Nucleus accumbens (tissue), 56 donors: Measurements from ENCODE around the gene RTN4RL2.
"Not testable (repeated sequence)": the region's sequence is repeated elsewhere in the genome, so short reads cannot be mapped to it uniquely, and the experiment has no call there.

Source experiments
- DNase-seq, 56 donors: peaks; one replicate each; lab custom pipeline; 2025; lab: John Stamatoyannopoulos, UW

RTN4RL2 gene

DNA sequence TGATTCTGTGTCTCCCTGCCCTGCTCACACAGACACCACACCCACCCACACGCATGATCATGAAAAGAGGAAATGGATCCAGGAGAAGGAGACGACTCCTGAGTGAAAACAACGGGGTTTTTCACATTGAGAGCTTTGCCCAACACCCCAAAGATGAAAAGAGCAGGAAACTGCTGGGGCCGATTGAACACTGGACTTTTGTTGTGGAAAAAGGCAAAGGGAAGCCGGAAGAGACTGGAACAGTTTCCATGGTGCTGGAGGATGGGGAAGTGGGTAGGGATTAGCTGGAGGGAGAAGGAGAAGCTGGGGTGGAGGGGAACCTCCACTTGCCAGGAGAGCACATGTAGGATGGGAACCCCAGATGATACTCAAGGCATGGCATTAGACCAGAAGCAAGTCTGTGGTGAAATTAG is 28.2 kb upstream of the RTN4RL2 start:
- peak in 12 of 56 donors; percentile 2 to 53 (median 10) for DNase-seq

DNA sequence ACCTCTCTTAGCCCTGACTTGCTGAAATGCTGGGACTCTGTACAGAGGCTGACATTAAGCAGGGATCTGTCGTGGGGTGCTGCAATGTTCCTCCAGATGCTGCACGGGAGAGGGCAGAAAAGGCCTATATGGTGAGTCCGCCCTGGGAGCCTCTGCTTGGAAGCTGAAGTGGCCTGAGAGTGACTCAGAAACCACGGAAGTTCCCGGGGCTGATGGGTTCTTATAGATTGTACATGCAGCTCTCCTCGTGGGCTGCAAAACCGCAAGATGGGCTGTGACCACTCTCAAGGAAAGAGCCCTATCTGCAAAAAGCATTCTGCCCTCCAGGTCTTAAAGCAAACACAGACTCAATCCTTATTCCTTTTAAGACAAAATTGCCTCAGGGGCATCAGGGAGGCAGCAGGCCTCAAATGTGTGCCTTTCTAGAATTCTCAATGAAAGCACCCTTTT is 27.6 kb upstream of the RTN4RL2 start:
- no peak for DNase-seq

DNA sequence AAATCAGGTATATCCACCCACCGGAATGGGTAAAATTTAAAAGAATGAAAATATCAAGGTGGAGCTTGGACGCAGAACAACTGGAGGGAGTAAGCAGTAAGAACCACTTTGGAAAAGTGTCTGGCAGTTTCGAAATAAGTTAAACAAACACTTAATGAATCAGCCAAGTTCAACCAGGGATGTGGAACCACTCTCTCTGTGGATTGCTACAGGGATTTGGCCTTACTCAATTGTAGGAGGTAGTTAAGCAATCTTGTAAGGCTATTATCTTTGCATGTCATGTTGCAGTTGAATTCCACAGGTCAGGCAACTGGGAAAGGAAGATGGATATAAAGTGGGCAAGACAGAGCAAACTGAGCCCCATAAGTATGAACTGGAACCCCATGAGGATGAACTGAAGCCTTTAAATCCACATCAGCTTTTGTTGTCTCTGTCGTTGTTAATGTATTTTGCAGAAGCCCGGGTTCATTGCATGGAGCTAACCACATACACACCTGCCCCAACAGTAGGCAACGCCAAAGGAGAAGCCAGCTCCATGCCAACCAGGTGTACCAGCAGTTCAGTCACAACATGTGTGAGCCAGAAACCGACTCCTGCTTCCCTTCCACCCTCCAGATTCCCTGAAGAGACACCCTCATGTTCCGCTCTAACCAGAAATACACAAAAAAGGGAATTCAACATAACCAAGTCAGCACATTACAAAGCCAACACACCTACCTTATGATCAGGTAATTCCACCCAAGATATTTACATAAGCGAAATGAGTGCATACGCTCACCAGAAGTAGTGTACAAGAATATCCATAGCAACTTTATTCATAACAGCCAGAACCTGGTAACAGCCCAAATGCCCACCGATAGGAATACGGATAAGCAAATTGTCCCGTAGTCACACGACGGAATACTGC is 25.4 kb upstream of the RTN4RL2 start:
- no peak for DNase-seq

DNA sequence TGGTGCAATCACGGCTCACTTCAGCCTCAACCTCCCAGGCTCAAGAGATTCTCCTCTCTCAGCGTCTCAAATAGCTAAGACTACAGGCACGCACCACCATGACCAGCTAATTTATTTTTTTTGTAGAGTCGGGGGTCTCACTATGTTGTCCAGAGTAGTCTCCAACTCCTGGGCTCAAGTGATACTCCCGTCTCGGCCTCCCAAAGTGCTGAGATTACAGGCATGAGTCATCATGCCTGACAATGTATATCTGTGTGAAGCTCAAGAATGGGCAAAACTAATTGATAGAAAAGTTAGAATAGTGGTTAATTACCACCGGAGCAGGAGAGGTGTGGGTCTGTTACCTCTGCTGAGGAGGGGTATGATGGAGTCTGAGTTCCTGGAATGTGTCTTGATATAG is 24.3 kb upstream of the RTN4RL2 start:
- DNase-seq: no peak

DNA sequence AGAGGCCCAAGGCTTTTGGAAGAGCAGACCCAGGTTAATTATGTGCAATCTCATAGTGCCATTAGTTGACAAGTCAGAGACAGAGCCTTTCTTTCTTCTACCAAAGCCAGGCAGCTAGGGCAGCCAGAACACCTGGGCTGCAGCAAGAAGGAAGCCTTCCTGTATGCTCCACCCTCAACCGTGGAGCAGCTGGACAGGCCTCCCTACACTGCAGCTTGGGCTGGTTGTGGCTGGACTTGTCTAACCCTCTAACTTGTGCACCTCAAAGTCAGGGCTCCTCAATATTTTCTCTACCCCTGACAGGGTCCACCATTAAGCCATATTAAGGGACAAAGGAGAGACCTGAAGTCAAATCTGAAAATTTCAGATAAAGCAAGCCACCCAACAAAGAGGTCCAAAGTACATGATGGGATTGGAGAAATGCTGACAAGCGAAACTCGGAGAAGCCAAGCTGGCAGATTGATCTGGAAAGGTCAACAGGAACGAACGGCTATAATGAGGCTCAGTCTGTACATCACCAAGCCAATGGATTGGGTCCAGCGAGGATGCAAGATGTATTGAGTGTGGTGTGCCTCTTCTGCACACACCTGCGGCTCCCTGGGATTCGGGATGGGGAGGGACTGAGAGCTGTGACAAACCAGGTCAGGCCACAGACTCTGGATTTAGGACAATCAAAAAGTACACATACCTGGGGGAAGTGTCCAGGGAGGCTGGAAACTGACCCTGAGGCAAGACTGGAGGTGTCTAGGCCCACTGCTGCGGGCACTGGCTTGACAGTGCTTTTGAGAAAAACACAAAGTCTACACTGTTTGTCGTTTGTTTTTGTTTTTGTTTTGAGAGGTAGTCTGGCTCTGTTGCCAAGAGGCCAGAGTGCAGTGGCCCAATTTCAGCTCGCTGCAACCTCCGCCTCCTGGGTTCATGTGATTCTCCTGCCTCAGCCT is 21.7 kb upstream of the RTN4RL2 start:
- DNase-seq: no peak

DNA sequence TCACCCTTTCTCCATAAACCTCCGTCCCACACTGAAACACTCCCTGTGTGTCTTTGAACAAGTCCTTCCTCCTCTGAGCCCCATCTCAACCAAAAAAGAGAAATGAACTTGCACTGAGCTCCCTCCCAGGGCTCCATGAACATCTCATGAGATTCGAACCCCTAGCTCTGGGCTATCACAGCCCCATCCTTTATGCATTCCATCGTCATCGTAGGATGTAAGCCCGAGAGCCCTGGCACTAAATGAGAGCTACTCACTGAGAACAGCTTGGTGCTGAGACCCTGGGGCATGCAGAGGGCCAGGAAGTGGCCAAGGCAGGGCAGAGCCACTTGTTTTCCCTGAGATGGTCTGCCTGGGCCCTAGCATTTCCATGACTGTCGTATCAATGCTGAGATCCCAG is 20.5 kb upstream of the RTN4RL2 start:
- no peak for DNase-seq

DNA sequence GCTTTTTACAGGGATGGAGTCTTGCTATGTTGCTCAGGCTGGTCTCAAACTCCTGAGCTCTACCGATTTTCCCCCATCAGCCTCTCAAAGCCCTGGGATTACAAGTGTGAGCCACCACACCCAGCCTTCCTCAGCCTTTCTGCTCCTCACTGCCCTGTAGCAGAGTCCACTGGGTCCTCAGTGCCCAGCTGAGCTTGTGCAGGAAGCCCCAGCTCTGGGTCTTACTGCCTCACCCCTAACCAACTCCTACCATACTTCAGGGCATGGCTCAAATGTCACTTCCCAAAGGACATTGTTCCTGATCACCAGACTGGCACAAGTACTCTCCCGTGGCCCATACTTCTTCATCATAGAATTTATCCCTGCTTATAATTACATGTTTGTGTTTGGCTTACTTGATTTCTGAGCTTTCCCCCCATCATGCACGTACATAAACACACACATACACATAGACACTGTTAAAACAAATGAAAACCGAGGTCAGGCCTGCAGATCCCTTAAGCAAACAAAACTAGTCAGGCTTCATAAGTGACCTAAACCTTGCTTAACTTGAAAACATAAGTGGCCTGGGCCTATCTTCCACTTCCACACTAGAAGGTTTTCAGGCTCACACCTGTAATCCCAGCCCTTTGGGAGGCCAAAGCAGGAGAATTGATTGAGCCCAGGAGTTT is 19.4 kb upstream of the RTN4RL2 start:
- DNase-seq: no peak

DNA sequence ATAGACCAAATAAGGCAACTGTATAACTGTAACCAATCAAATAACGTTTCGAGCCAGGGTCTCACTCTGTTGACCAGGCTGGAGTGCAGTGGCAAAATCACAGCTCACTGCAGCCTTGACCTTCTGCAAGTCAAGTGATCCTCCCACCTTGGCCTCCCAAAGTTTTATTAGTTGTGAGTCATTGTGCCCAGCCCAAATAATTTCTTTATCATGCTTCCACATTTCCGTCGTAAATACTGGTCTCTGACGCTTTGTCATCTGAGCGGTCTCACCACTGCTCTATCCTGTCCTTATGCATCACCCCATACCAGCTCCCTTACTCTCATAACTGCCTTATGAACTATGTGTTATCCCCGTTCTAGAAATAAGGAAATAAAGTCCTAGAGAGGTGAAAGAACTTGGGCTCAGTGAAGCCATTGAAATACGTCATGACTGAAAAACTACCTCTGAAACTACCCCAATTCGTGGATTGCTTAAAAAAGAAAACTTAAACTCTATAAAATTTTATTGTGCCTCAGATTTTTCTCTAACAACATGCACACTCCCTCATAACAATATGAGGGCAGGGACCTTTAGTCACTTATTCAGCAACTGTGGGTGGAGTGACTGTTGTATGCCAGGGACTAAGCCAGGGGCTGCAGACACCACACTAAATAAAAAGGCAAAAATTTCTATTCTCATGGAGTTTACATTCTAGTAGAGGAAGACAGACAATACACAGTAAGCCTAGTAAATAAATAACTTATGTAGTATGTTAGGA is 15.8 kb upstream of the RTN4RL2 start:
- no peak for DNase-seq

DNA sequence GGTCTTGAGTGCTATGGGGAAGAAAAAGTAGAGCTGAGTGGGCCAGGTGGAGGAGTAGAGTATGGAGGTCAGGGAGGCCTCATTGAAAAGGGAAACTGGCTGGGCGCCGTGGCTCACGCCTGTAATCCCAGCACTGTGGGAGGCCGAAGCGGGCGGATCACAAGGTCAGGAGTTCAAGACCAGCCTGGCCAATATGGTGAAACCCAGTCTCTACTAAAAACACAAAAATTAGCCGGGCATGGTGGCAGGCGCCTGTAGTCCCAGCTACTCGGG is 15.3 kb upstream of the RTN4RL2 start:
- DNase-seq: not testable (repeated sequence)

DNA sequence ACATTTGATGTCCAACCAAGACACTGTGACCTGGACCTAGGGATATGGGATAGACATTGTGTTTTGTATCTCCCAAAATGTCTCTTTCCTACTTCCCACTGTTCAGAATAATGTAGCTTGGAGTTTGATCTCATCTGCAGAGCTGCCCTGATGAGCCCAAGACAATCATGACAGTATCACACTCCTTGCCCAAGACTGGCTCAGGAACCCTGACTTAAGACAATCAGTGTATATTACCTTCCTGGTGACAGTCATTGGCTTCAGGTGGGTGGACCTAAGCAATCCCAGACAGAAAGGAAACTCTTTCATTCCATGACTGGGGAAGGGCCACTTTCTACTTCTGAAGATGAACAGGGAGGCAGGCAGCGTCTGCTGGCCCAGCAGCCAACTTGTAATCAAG is 14.3 kb upstream of the RTN4RL2 start:
- DNase-seq: no peak

DNA sequence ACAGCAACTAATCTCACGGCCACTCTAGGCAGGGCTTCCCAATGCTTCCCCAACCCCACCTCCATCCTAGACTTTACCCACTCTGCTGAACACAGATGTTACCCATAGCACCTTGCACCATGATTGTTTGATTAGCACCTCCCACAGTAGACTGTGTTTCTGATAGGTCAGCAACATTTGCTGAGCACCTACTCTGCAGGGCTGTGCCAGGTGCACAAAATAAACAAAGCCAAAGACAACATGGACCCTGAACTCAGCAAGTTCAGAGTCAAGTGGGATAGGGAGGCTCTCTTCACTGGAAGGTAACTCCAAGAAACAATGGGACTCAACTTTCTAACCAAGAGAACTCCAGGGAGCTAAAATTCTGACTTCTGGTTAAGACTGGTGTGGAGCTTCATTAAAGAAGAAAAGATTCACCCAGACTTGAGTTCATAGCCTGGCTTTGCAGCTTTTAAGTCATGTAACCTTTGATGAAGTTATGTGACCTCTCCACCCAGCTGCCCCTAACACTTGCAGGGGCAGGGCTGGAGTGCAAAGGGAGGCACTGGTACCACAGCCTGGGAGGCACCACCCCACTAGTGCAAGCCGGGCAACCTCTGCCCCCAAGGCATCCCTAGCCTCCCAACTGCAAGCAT is 6.7 kb upstream of the RTN4RL2 start:
- no peak for DNase-seq

DNA sequence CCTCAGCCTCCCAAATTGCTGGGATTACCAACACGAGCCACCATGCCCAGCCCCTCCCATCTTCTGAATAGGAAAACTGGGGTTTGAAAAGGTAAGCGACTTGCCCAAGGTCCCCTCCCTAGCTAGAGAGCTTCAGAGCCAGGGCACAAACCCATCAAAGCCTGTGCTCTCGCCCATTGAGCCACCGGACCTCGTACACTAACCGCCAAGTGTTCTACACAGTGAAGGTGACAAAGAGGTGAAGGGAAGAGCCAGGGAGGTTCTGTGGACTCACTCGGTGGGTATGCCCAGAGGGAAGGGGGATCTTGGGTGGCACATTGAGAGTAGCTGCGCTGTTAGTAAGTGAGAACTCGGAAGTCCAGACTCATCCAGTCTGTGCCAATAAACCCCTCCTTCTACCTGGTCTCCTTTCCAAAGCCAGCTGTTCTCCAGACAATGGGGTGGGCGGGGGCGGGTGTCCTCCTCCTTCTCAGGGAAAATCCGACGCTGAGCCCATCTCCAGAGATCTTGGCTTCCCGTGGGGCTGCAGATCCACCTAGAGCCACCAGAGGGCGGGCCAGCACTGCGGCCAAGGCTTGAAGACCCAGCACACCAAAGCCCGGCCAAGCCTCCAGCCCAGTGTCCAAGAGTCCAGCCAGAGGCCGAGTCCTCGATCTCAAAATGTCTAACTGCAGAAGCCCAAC is 3.2 kb upstream of the RTN4RL2 start:
- DNase-seq: peak in 54 of 56 donors; percentile 7 to 91 (median 69)

DNA sequence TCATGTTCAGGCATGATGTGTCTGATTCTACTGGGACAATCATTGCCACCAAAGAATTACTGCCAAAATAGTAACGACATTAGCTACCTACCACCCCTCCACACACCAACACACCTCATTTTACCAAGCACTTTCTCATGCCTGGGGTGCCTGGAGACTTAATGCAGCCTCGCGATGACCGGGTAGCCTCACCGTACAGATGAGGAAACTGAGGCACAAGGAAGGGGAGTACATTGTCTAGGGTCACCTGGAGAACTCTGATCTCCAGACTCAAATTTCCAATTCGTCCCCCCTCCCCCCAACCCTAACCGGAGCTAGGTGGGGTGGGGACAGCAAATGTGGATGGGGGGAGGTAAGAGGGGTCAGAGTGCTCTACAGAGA is 2.7 kb upstream of the RTN4RL2 start:
- DNase-seq: no peak

DNA sequence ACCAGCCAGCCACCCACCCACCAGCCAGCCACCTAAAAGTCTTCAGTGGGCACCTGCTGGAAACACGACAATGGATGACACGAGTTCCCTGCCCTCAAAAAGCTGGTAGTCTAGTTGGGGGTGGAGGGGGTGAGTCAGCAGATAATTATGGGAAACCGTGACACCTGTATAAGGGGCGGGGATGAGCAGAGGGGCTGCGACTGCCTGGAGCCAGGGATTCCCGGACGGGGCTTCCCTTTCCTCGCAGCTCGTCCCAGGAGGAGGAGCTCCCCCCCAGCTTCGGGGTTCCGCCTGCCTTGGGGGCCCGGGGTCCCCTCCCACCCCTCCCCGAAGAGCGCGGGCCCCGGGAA is 2.3 kb upstream of the RTN4RL2 start:
- peak in 4 of 56 donors; percentile 9 to 70 (median 21) for DNase-seq

DNA sequence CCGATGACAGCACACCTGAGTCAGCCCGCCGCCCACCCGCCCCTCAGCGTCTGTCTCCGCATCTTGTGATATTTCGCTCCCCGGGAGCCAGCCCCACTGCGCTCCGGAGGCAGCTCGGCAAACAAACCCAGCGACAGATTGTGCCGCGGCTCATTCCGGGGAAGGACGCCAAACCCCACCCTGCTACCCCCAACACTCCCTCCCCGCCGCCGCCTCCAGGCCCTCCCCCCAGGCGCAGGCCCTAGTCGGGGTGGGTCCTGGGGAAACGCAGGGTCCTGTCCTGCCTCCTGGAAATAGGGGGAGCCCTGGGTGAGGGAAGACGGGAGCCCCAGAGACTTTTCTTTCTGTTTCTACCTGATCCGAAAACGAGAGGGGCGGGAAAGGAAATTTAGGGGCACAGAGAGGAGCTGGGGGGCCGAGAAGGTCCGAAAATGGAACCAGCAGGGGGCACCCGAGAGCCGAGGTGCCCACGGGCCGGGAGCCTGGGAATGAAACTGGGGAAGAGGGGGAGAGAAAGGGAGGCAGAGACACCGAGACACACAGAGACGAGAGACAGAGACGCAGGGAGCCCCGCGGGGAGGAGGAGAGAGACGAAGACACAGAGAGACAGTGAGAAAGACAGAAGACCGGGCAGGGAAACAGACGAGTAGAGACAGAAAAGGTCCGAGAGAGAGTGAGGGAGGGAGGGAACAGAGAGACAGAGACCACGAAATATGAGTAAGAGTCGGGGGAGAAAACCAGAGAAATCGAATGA is 1.7 kb upstream of the RTN4RL2 start:
- DNase-seq: peak in 23 of 56 donors; percentile 5 to 70 (median 23)

DNA sequence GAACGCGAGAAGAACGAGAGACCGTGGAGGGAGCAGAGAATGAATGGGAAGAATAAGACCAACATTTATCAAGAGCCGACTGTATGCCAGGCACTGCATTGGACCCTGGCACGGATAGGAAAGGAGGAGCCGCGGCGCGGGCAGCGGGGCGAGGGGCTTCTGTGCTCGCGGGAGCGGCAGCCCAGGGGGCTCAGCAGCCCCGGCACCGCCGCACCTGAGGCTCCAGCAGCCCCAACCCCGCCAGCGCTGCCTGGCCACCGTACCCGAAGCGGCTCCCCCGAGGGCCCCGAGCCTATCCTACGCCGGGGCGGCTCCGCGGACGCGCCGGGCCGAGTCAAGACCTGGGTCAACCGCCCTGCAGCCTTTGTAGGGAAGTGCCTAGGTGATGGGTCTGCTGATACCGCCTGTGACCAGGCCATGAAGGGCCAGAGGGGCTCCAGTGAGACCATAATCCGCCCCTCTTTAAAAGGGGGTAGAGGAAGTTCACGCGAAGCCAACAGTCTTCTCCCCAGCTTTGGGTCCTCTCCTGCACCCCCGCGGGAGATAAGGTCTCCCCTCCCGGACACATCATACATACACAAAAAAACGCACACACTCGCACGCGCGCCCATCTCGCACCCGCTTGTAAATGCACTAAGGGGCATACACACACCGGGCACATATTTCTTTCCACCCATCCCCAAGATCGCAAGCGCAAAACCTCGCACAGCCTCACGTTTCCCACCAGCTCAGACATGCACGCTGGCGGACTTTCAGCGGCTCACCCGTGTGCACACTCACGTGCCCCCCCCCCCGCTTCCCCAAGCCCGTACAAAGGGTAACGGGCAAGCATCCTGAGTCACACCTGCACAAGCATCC is 935 bp upstream of the RTN4RL2 start:
- DNase-seq: no peak
